ENCODE results near the gene IFFO2. TPM values are rescaled to one million over a fixed set of nuclear protein-coding genes. Genes with fewer than 3 reads are reported as not detected.

Gene IFFO2
- total and polyA plus RNA-seq, 4 donors: 0.88 to 7.4 (median 3.0) TPM

- H3K27me3 ChIP-seq (ENCODE audit: control insufficient read depth in 4 of 4, insufficient read depth in 4 of 4, low read length in 3 of 4): no peaks in the 10 kb centered on the region
- TF ChIP-seq FOXA1 (IDR thresholded peaks at IDR 0.05) (no peak), JUND (IDR thresholded peaks at IDR 0.05) (no peak), HNF4G (IDR thresholded peaks at IDR 0.05) (no peak), RAD21 (IDR thresholded peaks at IDR 0.05) (no peak), GABPA (IDR thresholded peaks at IDR 0.05 in 1 of 2, conservative IDR thresholded peaks at IDR 0.05 in 1 of 2) (no peak), SP1 (IDR thresholded peaks at IDR 0.05) (no peak), YY1 (IDR thresholded peaks at IDR 0.05) (no peak), TAF1 (conservative IDR thresholded peaks at IDR 0.05) (no peak), HNF4A (conservative IDR thresholded peaks at IDR 0.05) (no peak)
- no peak overlapping the region for H3K9ac ChIP-seq (ENCODE audit: low read depth in 1 of 2, low read length in 2 of 2)
- H3K4me3 ChIP-seq (ENCODE audit: low read depth in 1 of 3, low read length in 3 of 3): no peak overlapping the region
- H3K9me3 ChIP-seq (ENCODE audit: control insufficient read depth in 4 of 4, low read length in 3 of 4): no peaks in the 10 kb centered on the region
- WGBS: 71% methylated on average over 7 of the region's 7 CpGs
- H3K36me3 ChIP-seq (ENCODE audit: control insufficient read depth in 4 of 4, insufficient read depth in 3 of 4, low read depth in 1 of 4, low read length in 3 of 4): no peaks in the 10 kb centered on the region
- no peak for DNase-seq (ENCODE audit: low spot score)
- H3K4me1 ChIP-seq (ENCODE audit: control insufficient read depth in 4 of 4, insufficient read depth in 4 of 4, low read length in 3 of 4): peaks cover 0 to 3% (median 0%) of the 10 kb centered on the region in 4 donors
- H3K27ac ChIP-seq (ENCODE audit: low read depth in 1 of 2, low read length in 2 of 2): no peak overlapping the region
Observed at GRCh38 chr1:18972991-18973390, 16.5 kb upstream of the IFFO2 start.

- Histone ChIP-seq H3K36me3 (ENCODE audit: control insufficient read depth in 4 of 4, insufficient read depth in 3 of 4, low read depth in 1 of 4, low read length in 3 of 4) (no peaks in the 10 kb centered on the region), H3K27me3 (ENCODE audit: control insufficient read depth in 4 of 4, insufficient read depth in 4 of 4, low read length in 3 of 4) (no peaks in the 10 kb centered on the region), H3K4me1 (ENCODE audit: control insufficient read depth in 4 of 4, insufficient read depth in 4 of 4, low read length in 3 of 4) (peaks cover 0 to 3% (median 0%) of the 10 kb centered on the region in 4 donors), H3K9ac (ENCODE audit: low read depth in 1 of 2, low read length in 2 of 2) (no peak overlapping the region), H3K4me3 (ENCODE audit: low read depth in 1 of 3, low read length in 3 of 3) (no peak overlapping the region), H3K9me3 (ENCODE audit: control insufficient read depth in 4 of 4, low read length in 3 of 4) (no peaks in the 10 kb centered on the region), H3K27ac (ENCODE audit: low read depth in 1 of 2, low read length in 2 of 2) (no peak overlapping the region)
- TF ChIP-seq RAD21 (IDR thresholded peaks at IDR 0.05) (peak; percentile 76 to 82), FOXA2 (IDR thresholded peaks at IDR 0.05) (no peak), CTCF (IDR thresholded peaks at IDR 0.05; ENCODE audit: low read depth, low read length, missing input control) (peak; percentile 43), HNF4G (IDR thresholded peaks at IDR 0.05) (peak; percentile 23), ATF3 (IDR thresholded peaks at IDR 0.05) (no peak), EGR1 (IDR thresholded peaks at IDR 0.05; ENCODE audit: low read depth in 2 of 2) (no peak), SP1 (IDR thresholded peaks at IDR 0.05) (no peak), JUND (IDR thresholded peaks at IDR 0.05) (no peak), GABPA (IDR thresholded peaks at IDR 0.05 in 1 of 2, conservative IDR thresholded peaks at IDR 0.05 in 1 of 2) (no peak), HNF4A (conservative IDR thresholded peaks at IDR 0.05) (peak in 1 of 2 donors; percentile 56), MAX (IDR thresholded peaks at IDR 0.05) (no peak), ZBTB33 (IDR thresholded peaks at IDR 0.05) (no peak)
- DNase-seq (ENCODE audit: low spot score): no peak
- 28% methylated on average over 2 of the region's 2 CpGs for WGBS
Observed at GRCh38 chr1:18972531-18972930, 16.1 kb upstream of the IFFO2 start.

GRCh38 chr1:18970762-18971161 lies 14.3 kb upstream of the IFFO2 start:
- no peaks in the 10 kb centered on the region for H3K9me3 ChIP-seq (ENCODE audit: control insufficient read depth in 4 of 4, low read length in 3 of 4)
- no peak overlapping the region for H3K4me3 ChIP-seq (ENCODE audit: low read depth in 1 of 3, low read length in 3 of 3)
- WGBS: 70% methylated on average over 4 of the region's 4 CpGs
- no peak overlapping the region for H3K9ac ChIP-seq (ENCODE audit: low read depth in 1 of 2, low read length in 2 of 2)
- no peak for DNase-seq (ENCODE audit: low spot score)
- no peaks in the 10 kb centered on the region for H3K36me3 ChIP-seq (ENCODE audit: control insufficient read depth in 4 of 4, insufficient read depth in 3 of 4, low read depth in 1 of 4, low read length in 3 of 4)
- H3K27me3 ChIP-seq (ENCODE audit: control insufficient read depth in 4 of 4, insufficient read depth in 4 of 4, low read length in 3 of 4): no peaks in the 10 kb centered on the region
- H3K27ac ChIP-seq (ENCODE audit: low read depth in 1 of 2, low read length in 2 of 2): no peak overlapping the region
- peaks cover 0 to 3% (median 0%) of the 10 kb centered on the region in 4 donors for H3K4me1 ChIP-seq (ENCODE audit: control insufficient read depth in 4 of 4, insufficient read depth in 4 of 4, low read length in 3 of 4)
- TF ChIP-seq GABPA (IDR thresholded peaks at IDR 0.05 in 1 of 2, conservative IDR thresholded peaks at IDR 0.05 in 1 of 2) (no peak), HNF4G (IDR thresholded peaks at IDR 0.05) (no peak), RXRA (IDR thresholded peaks at IDR 0.05) (no peak), NR2F2 (IDR thresholded peaks at IDR 0.05) (no peak), CTCF (IDR thresholded peaks at IDR 0.05; ENCODE audit: low read depth, low read length, missing input control) (no peak), SP1 (IDR thresholded peaks at IDR 0.05) (no peak), ZBTB33 (IDR thresholded peaks at IDR 0.05) (no peak), FOXA2 (IDR thresholded peaks at IDR 0.05) (no peak)

Measured in liver (tissue), 9 donors.